HG02840 (cell line): ENCODE data around the gene DRAP1.

Experiments used
- ATAC-seq: cut with Tn5 transposase; IDR thresholded peaks from one replicate; pipeline ENCODE4 v1.9.1; 2021; ENCODE audit warnings: mild to moderate bottlenecking, moderate library complexity, moderate number of reproducible peaks; ENCODE audit not compliant: unreplicated experiment, low FRiP score

DRAP1 gene

GRCh38 chr11:65954771-65955170 lies 35.5 kb downstream of the DRAP1 start:
- no peak for ATAC-seq

- ATAC-seq: no peak
Observed at GRCh38 chr11:65958291-65958690, 39.1 kb downstream of the DRAP1 start.

- ATAC-seq: no peak
Observed at GRCh38 chr11:65958774-65959420, 39.7 kb downstream of the DRAP1 start.

GRCh38 chr11:65960824-65961266 lies 41.6 kb downstream of the DRAP1 start:
- ATAC-seq: no peak

- ATAC-seq: peak; percentile 86
Observed at GRCh38 chr11:65961267-65962140, 42.3 kb downstream of the DRAP1 start, which contains the start of gene SART1. SART1 (plus strand) TSS chr11:65961734; CDS start chr11:65961781, 47 bp downstream.

GRCh38 chr11:65962141-65962564 lies 42.9 kb downstream of the DRAP1 start:
- no peak for ATAC-seq

GRCh38 chr11:65964906-65965305 lies 45.7 kb downstream of the DRAP1 start:
- no peak for ATAC-seq

- no peak for ATAC-seq
Observed at GRCh38 chr11:65965986-65966762, 46.9 kb downstream of the DRAP1 start.

- ATAC-seq: no peak
Observed at GRCh38 chr11:65967329-65967934, 48.2 kb downstream of the DRAP1 start.

GRCh38 chr11:65968600-65969482 lies 49.6 kb downstream of the DRAP1 start:
- ATAC-seq: no peak
